Subcutaneous adipose tissue (tissue), 4 donors: Measurements from ENCODE around the gene WNT3. TPM values are rescaled to one million over a fixed set of nuclear protein-coding genes. Genes with fewer than 3 reads are reported as not detected.

Experiments
- CTCF ChIP-seq: fragments of 450-650 bp; IDR thresholded peaks from one replicate; pipeline ENCODE4 v1.5.1; 2016; ENCODE audit warnings: low read depth, mild to moderate bottlenecking, control low read depth, antibody characterized with exemption, moderate library complexity
- total RNA-seq, 4 donors: library from RNA; depleted of rRNA; stranded (reverse); fragments of >200 nt; gene quantifications; one replicate each; pipeline ENCODE4 v1.1.0, GENCODE V29; 2016

Gene WNT3
- total RNA-seq, 4 donors from 2014 or later, result 0.16 to 9.6 (median 0.54) TPM

GRCh38 chr17:46822388-46822921 is 4.0 kb upstream of the WNT3 start:
- TF ChIP-seq CTCF, result no peak

- TF ChIP-seq CTCF, result no peak
Observed at GRCh38 chr17:46821482-46822387, 3.2 kb upstream of the WNT3 start.

- no peak for TF ChIP-seq CTCF
Observed at GRCh38 chr17:46820592-46821450, 2.3 kb upstream of the WNT3 start.

- no peak for TF ChIP-seq CTCF
Observed at GRCh38 chr17:46819906-46820351, 1.4 kb upstream of the WNT3 start.

GRCh38 chr17:46818929-46819859 is 702 bp upstream of the WNT3 start:
- TF ChIP-seq CTCF, result no peak

GRCh38 chr17:46817901-46818209 is 637 bp downstream of the WNT3 start:
- TF ChIP-seq CTCF, result no peak
